Measurements from ENCODE around the gene LRIT1.

- no peak for TF ChIP-seq EZH2phosphoT487 (IDR thresholded peaks at IDR 0.05; ENCODE audit: insufficient read depth, low read depth)
- no peak for TF ChIP-seq EZH2 (IDR thresholded peaks at IDR 0.05; ENCODE audit: insufficient read depth, poor library complexity, severe bottlenecking)
Measured at GRCh38 chr10:84235096-84235495, 6.2 kb downstream of the LRIT1 start.

Data from GM23248 (cell line).